GM13976 (cell line): ENCODE measurements around the gene TRIO.
A peak's percentile ranks its signal among the peaks of the same experiment; 100 is the strongest.

Source experiments
- DNase-seq: peaks from one replicate; pipeline ENCODE4 v3.0.0; 2012; ENCODE audit warnings: low spot score
- in situ Hi-C: fragments of 300-500 bp; cut with MboI; formaldehyde crosslinking; loops from one replicate; pipeline ENCODE4 v1.12.0; 2022; ENCODE audit warnings: low sequenced_read_pairs, mixed read lengths, inconsistent platforms; ENCODE audit not compliant: unreplicated experiment
- TF ChIP-seq, protein P1 (sequence below): IDR thresholded peaks from 2 replicates; pipeline ENCODE4 v1.5.1; 2012; ENCODE audit warnings: borderline replicate concordance, mild to moderate bottlenecking; ENCODE audit not compliant: insufficient read depth; ENCODE audit errors: extremely low read depth, missing control alignments, control extremely low read depth

The TRIO gene

DNA sequence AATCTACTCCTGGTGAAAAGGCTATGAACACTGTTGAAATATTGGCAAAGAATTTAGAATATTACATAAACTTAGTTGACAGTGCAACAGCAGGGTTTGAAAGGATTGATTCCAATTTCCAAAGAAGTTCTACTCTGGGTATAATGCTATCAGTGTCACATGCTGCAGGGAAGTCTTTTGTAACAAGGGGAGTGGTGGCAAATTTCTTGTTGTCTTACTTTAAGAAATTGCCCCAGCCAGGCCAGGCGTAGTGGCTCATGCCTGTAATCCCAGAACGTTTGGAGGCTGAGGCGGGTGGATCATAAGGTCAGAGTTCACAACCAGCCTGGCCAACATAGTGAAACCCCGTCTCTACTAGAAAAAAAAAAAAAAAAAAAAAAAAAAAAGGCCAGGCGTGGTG lies 352.2 kb downstream of the TRIO start:
- DNase-seq = no peak
- TF ChIP-seq, protein P1, sequence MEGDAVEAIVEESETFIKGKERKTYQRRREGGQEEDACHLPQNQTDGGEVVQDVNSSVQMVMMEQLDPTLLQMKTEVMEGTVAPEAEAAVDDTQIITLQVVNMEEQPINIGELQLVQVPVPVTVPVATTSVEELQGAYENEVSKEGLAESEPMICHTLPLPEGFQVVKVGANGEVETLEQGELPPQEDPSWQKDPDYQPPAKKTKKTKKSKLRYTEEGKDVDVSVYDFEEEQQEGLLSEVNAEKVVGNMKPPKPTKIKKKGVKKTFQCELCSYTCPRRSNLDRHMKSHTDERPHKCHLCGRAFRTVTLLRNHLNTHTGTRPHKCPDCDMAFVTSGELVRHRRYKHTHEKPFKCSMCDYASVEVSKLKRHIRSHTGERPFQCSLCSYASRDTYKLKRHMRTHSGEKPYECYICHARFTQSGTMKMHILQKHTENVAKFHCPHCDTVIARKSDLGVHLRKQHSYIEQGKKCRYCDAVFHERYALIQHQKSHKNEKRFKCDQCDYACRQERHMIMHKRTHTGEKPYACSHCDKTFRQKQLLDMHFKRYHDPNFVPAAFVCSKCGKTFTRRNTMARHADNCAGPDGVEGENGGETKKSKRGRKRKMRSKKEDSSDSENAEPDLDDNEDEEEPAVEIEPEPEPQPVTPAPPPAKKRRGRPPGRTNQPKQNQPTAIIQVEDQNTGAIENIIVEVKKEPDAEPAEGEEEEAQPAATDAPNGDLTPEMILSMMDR = no peak
- in situ Hi-C loops = no loop called here

DNA sequence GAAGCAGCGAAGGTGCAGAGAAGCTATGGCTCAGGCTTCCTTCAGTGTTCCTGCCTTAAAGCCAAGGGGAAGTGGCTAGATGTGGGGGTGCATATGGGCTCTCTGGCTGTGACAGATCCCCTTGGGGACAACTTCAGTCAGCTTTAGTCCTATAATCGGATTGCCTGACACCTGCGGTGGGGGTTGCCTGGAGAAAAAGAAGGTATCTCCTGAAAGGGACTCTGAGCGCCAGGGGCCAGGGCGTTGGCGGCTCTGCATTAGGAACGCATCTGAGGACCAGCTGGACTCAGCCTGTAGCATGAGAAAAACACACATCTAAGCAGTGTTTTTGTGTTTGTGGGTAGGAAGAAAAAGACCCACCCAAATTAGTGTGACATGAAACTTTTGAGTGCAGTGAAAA lies 354.2 kb downstream of the TRIO start:
- no peak for DNase-seq
- in situ Hi-C loops = no loop called here
- TF ChIP-seq, protein P1 = no peak

DNA sequence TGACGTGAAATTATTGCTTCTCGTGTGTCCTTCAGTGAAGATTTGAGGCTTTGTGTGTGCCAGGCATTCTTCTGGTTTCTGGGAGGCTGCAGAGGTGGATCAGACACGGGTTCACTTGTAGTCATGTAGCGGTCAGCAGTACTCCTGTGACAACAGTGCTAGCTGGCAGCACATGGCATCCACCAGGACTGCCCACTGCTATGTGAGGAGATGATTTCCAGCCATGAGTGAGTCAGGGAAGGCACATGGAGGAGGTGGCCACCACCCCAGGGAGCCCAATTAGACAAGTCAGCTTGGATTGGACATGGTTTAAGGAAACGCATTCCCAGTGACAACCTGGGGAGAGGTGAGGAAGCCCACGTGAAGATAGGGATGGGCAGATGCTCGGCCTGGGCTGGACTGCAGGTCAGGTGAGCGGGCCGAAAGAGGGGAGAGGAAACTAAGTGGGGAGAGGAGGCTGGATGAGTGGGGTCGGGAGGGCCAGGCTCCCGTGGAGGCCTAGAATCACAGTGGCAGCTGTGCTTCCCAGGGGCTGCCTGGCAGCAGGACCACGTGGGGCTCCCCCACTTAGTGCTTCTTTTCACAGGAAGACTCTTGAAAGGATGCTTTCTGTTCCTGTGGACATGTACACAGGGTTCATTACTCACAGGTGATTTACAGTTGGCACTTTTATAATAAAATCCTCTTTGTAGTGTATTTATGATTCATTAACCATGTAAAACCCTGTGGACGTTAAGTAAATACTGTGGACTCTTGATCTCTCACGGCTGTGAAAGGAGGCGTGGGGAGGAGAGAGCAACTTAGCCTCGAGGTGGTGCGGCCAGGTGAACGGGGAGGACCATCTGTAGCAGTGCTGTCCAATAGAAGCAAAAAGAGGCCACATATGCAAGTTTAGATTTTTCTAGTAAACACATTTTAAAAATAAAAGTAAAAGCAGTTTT lies 358.5 kb downstream of the TRIO start:
- DNase-seq = no peak
- TF ChIP-seq, protein P1 = no peak
- in situ Hi-C loops = no loop called here

DNA sequence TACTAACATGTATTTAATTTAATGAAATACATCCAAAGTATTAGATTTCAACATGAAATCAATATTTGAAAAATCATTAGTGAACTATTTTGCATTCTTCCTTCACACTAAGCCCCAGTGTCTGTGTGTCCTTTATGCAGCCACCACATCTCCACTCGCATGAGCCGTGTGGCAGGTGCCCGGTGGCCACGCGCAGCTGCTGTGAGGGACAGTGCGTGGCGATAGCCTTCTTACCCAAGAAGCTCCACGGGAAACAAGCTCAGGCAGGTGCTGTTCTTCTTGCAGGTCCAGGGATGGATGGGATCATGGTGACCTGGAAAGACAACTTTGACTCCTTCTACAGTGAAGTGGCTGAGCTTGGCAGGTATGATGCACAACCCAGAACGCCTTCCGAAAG lies 359.1 kb downstream of the TRIO start:
- in situ Hi-C loops = no loop called here
- TF ChIP-seq, protein P1 = no peak
- DNase-seq = no peak

DNA sequence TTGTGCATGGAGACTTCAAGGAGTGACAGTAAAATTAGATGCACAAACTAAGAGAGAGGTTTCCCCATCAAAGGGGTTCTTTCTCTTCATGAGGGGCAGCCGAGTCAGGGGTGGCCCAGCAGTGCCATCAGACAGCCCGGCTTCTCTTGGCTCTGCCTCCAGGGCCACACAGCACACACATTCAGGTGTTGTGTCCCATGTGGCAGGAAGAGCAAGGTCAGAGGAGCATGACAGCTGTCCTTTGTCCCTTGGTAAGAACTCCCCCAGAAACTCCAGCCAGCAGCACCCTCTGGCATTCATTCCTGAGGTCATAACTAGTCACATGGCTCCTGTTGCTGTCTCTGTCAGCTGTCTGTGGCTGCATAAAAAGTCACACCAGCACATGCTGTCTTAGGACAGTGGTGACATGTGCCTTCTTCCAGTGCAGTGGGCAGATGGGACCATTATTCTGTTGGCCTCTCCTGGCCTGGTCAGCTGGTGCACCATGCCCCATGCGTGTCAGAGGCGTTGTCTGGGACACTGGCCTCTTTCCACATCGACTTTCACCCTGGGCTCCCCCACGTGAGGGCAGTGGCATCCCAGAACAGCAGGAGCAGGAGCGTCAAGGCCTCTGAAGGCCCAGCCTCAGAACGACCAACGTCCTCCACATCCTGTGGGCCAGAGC lies 360.0 kb downstream of the TRIO start:
- in situ Hi-C loops = no loop called here
- DNase-seq = no peak
- TF ChIP-seq, protein P1 = no peak

DNA sequence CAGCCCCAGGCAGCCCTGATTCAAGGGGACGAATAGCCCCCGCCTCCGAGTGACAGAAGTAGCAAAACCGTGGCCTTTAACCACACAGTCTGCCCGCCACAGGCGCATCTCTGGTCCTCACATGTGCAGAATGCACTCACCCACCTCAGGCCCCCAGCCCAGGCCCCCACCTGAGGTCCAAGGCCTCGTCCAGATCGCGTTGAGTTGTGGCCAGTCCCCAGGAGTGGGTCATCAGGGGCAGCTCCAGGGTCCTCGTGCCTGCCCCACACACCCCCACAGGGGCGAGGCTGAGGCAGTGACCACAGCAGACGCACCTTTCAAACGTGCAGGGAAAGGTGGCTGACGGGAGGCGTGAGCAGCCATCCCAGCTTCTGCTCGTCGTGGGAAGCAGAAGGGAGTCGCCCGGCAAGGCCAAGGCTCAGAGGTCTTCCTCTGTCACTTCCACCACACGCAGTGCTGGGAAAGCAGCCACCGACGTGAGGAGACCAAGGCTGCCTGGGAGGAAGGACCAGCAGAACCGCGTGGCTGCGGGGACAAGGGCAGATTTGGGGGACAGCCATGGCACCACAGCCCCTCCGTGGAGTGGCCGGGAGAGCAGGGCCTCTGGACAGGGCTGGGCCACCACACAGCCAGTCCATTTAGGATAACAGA lies 360.7 kb downstream of the TRIO start:
- peak; percentile 20 for DNase-seq
- TF ChIP-seq, protein P1 = no peak
- in situ Hi-C loops = no loop called here
